VCaP (cell line): ENCODE results near the gene FOXL2.
A peak's percentile ranks its signal among the peaks of the same experiment; 100 is the strongest.

Source experiments
- H3K27ac ChIP-seq: fragments of 450-650 bp; 2 replicates; pipeline ENCODE4 v1.5.1; 2017
- TF ChIP-seq, protein P1 (sequence below): fragments of 450-650 bp; conservative IDR thresholded peaks from 2 replicates; pipeline ENCODE4 v1.5.1; 2017; ENCODE audit warnings: mild to moderate bottlenecking, moderate library complexity

The FOXL2 gene

DNA sequence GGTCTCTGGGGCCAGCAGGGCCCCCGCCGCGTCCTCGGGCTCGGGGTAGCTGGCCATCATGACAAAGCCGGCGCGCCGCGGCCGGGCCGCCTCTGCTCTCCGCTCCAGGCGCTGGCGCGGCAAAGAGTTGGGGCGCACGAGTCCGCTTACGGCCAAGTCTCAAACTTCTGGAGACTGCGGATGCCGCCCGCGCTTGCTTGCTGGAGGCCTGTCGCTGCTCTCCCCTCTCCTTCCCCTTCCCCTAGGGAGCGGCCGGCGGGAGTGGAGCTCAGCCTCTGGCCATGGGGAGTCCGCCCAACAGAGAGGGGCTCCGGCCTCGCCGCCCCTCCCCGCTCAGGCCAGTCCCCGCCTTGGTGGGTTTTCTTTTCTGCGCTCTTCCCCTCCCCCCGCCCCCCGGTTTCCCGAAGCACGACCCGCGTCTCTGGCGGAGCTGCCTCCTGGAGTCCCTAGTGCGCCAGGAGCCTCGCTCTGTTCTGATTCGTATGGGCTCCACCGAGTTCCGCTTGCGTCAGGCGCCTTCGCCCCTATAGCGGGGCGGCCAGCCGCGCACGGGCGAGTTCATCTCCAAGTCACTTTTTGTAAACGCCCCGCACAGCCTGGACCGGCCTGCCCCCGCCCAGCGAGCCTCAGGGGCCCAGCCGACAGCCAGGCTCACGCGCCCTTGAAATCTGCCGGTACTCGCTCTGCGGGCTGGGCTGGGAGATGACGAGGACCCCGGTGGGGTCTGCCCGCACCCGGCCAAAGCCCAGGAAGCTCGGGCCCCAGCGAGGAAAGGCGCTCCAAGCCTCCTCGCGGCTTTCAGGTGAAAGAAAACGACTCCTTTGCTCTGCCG is at the start of gene FOXL2, which contains the start of gene FOXL2NB:
Gene FOXL2 (minus strand): TSS at position 475 of the 832 bp plus-strand sequence. CDS start 415 bp downstream, at position 60.
Gene FOXL2NB (plus strand): TSS at position 555 of the 832 bp plus-strand sequence. CDS start 148 bp downstream, at position 703.
- peak within 1 kb of the TSS; percentile 56 for H3K27ac ChIP-seq
- TF ChIP-seq, protein P1, sequence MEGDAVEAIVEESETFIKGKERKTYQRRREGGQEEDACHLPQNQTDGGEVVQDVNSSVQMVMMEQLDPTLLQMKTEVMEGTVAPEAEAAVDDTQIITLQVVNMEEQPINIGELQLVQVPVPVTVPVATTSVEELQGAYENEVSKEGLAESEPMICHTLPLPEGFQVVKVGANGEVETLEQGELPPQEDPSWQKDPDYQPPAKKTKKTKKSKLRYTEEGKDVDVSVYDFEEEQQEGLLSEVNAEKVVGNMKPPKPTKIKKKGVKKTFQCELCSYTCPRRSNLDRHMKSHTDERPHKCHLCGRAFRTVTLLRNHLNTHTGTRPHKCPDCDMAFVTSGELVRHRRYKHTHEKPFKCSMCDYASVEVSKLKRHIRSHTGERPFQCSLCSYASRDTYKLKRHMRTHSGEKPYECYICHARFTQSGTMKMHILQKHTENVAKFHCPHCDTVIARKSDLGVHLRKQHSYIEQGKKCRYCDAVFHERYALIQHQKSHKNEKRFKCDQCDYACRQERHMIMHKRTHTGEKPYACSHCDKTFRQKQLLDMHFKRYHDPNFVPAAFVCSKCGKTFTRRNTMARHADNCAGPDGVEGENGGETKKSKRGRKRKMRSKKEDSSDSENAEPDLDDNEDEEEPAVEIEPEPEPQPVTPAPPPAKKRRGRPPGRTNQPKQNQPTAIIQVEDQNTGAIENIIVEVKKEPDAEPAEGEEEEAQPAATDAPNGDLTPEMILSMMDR, result no peak

DNA sequence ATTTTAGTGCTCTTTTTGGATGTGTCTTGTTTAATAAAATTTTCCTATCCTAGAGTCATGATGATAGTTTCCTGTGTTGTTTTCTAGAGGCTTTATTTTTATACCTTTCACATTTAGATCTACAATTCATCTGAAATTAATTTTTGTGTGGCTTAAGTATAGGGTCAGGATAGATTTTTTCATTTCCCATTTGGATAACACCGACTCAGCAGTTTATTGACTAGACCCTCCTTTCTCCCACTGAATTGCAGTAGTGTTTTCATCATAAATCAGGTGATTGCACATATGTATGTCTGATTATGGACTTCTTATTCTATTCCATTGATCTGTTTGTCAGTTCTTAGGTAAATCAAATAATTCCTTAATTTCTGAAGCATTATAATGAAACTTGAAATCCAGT is 48.8 kb upstream of the FOXL2 start:
- no peak overlapping the region for H3K27ac ChIP-seq
- TF ChIP-seq, protein P1, result no peak

DNA sequence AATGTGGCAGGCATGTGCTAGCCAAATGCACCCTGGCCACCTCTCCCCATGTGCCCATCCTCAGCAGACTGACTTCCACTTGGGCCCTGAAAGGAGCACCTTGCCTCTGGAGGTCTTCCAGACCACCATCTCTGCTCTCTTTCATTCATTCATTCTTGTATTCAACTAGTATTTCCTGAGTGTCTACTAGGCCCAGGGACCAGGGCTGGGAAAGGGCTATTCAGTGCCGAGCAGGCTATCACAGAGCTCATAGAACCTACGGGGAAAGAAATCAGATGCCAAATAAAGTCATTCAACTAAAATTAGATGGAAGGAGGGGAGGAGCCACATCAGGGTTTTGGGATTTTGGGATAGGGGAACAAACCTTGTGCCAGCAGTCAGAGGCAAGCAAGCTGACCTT is 40.2 kb upstream of the FOXL2 start:
- H3K27ac ChIP-seq, result no peak overlapping the region
- TF ChIP-seq, protein P1, result no peak

DNA sequence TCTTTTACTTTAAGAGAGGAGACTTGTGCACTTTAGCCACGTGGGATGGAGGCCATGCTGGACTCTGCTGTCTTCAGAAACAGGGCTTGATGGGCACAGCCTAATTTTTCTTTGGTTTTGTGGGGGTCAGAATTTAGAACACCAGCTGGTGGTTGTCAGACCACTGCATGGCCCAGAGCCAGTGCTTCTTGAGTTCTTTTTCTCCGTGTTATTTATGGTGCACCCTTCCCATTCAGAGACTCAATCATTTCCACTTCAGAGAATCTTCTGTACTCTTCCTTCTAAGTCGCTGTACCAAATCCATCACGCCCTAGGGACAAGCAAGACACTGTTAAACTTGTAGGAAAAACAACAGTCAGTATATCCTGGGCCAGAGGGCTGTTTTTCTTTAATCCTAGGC is 39.0 kb upstream of the FOXL2 start:
- TF ChIP-seq, protein P1, result no peak
- no peak overlapping the region for H3K27ac ChIP-seq

DNA sequence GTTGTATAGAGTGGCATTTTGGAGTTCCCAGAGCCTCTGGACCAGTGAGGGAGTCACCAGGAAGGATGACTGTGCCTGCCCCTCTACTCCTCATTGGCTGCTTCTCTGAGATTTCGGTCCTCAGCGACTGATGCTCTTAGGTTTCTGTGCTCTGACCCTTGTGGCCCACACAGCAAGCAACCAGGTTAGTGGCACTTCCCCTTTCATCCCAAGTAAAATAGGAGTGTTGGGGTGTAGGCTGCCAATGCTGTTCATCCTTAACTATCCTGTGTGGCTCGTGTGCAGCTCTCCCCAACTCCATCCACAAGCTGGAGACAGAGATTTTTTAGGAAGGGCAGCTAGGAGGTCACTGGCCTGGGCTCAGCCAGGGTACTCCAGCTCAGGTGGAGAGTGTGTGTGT is 37.9 kb upstream of the FOXL2 start:
- TF ChIP-seq, protein P1, result no peak
- no peak overlapping the region for H3K27ac ChIP-seq

DNA sequence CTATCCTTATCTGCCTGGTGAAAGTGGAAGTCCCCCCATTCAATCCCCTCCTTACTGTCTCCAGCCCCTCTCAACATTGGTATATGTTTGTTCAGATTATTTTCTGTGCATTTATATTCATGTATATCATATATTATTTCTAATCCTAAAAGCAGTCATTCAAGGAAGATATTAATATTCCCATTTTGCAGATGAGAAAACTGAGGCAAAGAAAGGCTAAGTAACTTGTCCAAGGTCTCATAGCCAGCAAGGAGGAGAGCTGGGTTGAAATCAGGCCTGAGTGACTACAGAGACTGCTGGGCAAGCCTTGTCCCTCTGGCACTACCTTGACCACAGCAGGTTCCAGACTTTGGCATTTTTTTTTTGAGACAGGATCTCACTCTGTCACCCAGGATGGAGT is 29.1 kb upstream of the FOXL2 start:
- TF ChIP-seq, protein P1, result no peak
- H3K27ac ChIP-seq, result no peak overlapping the region

DNA sequence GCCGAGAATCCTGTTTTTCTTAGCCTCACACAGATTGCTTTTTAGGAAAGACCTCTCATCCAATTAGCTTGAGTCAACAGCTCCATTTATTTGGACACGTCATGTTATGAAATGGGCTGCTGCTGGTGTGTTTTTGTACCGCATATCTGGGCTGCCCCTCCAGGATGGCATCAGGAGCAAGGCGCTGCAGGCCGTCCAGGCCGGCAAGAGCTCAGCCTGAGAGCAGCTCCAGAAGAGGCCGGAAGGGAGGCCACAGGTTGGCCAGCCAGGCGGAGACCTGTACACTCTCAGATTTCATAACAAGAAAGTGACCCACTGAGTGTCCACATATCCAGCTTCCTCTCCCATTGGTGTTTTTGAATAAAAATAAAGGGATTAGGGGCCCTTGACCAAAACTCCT is 28.4 kb upstream of the FOXL2 start:
- no peak overlapping the region for H3K27ac ChIP-seq
- TF ChIP-seq, protein P1, result no peak
